Hepatocyte (in vitro differentiated cells): ENCODE results near the gene CLK2.

ENCODE experiments used
- EZH2 ChIP-seq: fragments of 200-600 bp; sonication (generic); IDR thresholded peaks from 2 replicates; pipeline ENCODE4 v1.6.1; 2016; ENCODE audit warnings: antibody characterized with exemption, mild to moderate bottlenecking, borderline replicate concordance
- TF ChIP-seq, protein P1 (sequence below): fragments of 200-600 bp; sonication (generic); IDR thresholded peaks from 2 replicates; pipeline ENCODE4 v1.5.1; 2016; ENCODE audit warnings: antibody characterized with exemption, mild to moderate bottlenecking; ENCODE audit not compliant: poor library complexity

- TF ChIP-seq, protein P1, sequence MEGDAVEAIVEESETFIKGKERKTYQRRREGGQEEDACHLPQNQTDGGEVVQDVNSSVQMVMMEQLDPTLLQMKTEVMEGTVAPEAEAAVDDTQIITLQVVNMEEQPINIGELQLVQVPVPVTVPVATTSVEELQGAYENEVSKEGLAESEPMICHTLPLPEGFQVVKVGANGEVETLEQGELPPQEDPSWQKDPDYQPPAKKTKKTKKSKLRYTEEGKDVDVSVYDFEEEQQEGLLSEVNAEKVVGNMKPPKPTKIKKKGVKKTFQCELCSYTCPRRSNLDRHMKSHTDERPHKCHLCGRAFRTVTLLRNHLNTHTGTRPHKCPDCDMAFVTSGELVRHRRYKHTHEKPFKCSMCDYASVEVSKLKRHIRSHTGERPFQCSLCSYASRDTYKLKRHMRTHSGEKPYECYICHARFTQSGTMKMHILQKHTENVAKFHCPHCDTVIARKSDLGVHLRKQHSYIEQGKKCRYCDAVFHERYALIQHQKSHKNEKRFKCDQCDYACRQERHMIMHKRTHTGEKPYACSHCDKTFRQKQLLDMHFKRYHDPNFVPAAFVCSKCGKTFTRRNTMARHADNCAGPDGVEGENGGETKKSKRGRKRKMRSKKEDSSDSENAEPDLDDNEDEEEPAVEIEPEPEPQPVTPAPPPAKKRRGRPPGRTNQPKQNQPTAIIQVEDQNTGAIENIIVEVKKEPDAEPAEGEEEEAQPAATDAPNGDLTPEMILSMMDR, result no peak
- TF ChIP-seq EZH2, result peak; percentile 51
These were observed 22.1 kb upstream of the CLK2 start for GRCh38 chr1:155295183-155295941.
